H9 (cell line): Measurements from ENCODE around the gene ANKRD23. TPM values are rescaled to one million over a fixed set of nuclear protein-coding genes. Genes with fewer than 3 reads are reported as not detected.
A peak's percentile ranks its signal among the peaks of the same experiment; 100 is the strongest.

ENCODE experiments used
- DNase-seq: peaks from one replicate; pipeline ENCODE4 v3.0.0-alpha.2; 2017
- H2AFZ ChIP-seq: one replicate; pipeline ENCODE4 v1.6.1; 2013; ENCODE audit warnings: mild to moderate bottlenecking, low read length, control low read depth, moderate library complexity
- H2AK5ac ChIP-seq: 2 replicates; pipeline ENCODE4 v1.6.1; 2013; ENCODE audit warnings: low read length, control low read depth, mixed read lengths; ENCODE audit not compliant: insufficient read length
- H2BK120ac ChIP-seq: one replicate; pipeline ENCODE4 v1.6.1; 2013; ENCODE audit warnings: low read depth, mild to moderate bottlenecking, low read length, control low read depth, inconsistent platforms; ENCODE audit not compliant: poor library complexity, severe bottlenecking
- H2BK12ac ChIP-seq: 2 replicates; pipeline ENCODE4 v1.6.1; 2013; ENCODE audit warnings: low read length, control low read depth, mixed read lengths, low read depth; ENCODE audit not compliant: insufficient read length
- H2BK15ac ChIP-seq: 2 replicates; pipeline ENCODE4 v1.6.1; 2013; ENCODE audit warnings: low read depth, low read length, control low read depth
- H2BK20ac ChIP-seq: one replicate; pipeline ENCODE4 v1.6.1; 2013; ENCODE audit warnings: low read depth, mild to moderate bottlenecking, low read length, control low read depth, inconsistent platforms; ENCODE audit not compliant: poor library complexity, severe bottlenecking
- H2BK5ac ChIP-seq: 2 replicates; pipeline ENCODE4 v1.6.1; 2013; ENCODE audit warnings: low read length, control low read depth, mixed read lengths; ENCODE audit not compliant: insufficient read length
- H3K14ac ChIP-seq: 2 replicates; pipeline ENCODE4 v1.6.1; 2013; ENCODE audit warnings: low read length, control low read depth; ENCODE audit not compliant: insufficient read depth
- H3K18ac ChIP-seq: 2 replicates; pipeline ENCODE4 v1.6.1; 2013; ENCODE audit warnings: low read depth, mild to moderate bottlenecking, mixed read lengths, low read length, control low read depth; ENCODE audit not compliant: insufficient read length
- H3K23ac ChIP-seq: 2 replicates; pipeline ENCODE4 v1.6.1; 2013; ENCODE audit warnings: low read length, control low read depth, mixed read lengths, low read depth; ENCODE audit not compliant: insufficient read length
- H3K23me2 ChIP-seq: 2 replicates; pipeline ENCODE4 v1.6.1; 2013; ENCODE audit warnings: low read depth, mild to moderate bottlenecking, mixed read lengths, low read length, control low read depth; ENCODE audit not compliant: insufficient read length, poor library complexity, severe bottlenecking
- H3K27ac ChIP-seq: 2 replicates; pipeline ENCODE4 v1.5.1; 2013; ENCODE audit warnings: low read length, control low read depth, mixed read lengths, low read depth; ENCODE audit not compliant: insufficient read length
- H3K27me3 ChIP-seq: 2 replicates; pipeline ENCODE4 v1.6.1; 2013; ENCODE audit warnings: low read length, control low read depth, inconsistent platforms; ENCODE audit not compliant: insufficient read depth
- H3K4ac ChIP-seq: 2 replicates; pipeline ENCODE4 v1.6.1; 2013; ENCODE audit warnings: low read depth, mild to moderate bottlenecking, control low read depth, inconsistent platforms, low read length, moderate library complexity
- H3K4me1 ChIP-seq: 2 replicates; pipeline ENCODE4 v1.6.1; 2013; ENCODE audit warnings: low read length, control low read depth, inconsistent platforms; ENCODE audit not compliant: insufficient read depth
- H3K4me2 ChIP-seq: 2 replicates; pipeline ENCODE4 v1.6.1; 2013; ENCODE audit warnings: low read length, control low read depth, mixed read lengths; ENCODE audit not compliant: insufficient read length, insufficient read depth
- H3K56ac ChIP-seq: 2 replicates; pipeline ENCODE4 v1.6.1; 2013; ENCODE audit warnings: low read depth, mild to moderate bottlenecking, mixed read lengths, low read length, control low read depth; ENCODE audit not compliant: insufficient read length
- H3K79me1 ChIP-seq: 2 replicates; pipeline ENCODE4 v1.6.1; 2013; ENCODE audit warnings: low read depth, mild to moderate bottlenecking, moderate library complexity, low read length, control low read depth, inconsistent platforms; ENCODE audit not compliant: insufficient read depth, poor library complexity, severe bottlenecking
- H3K79me2 ChIP-seq: 2 replicates; pipeline ENCODE4 v1.6.1; 2013; ENCODE audit warnings: low read length, control low read depth, inconsistent platforms; ENCODE audit not compliant: insufficient read depth
- H3K9ac ChIP-seq: 2 replicates; pipeline ENCODE4 v1.6.1; 2013; ENCODE audit warnings: low read length, control low read depth, mixed read lengths; ENCODE audit not compliant: insufficient read length; ENCODE audit errors: extremely low read depth
- H3K9me3 ChIP-seq: one replicate; pipeline ENCODE4 v1.6.1; 2013; ENCODE audit warnings: low read depth, low read length, inconsistent platforms; ENCODE audit not compliant: control insufficient read depth
- H3T11ph ChIP-seq: one replicate; pipeline ENCODE4 v1.6.1; 2013; ENCODE audit warnings: mild to moderate bottlenecking, low read length, control low read depth, inconsistent platforms
- H4K20me1 ChIP-seq: one replicate; pipeline ENCODE4 v1.6.1; 2013; ENCODE audit not compliant: control insufficient read depth, insufficient read length, insufficient read depth
- H4K5ac ChIP-seq: 2 replicates; pipeline ENCODE4 v1.6.1; 2013; ENCODE audit warnings: low read depth, mild to moderate bottlenecking, mixed read lengths, low read length, control low read depth; ENCODE audit not compliant: insufficient read length
- H4K8ac ChIP-seq: replicated peaks from 2 replicates; pipeline ENCODE4 v1.6.1; 2013; ENCODE audit warnings: low read length, control low read depth, mixed read lengths, low read depth; ENCODE audit not compliant: insufficient read length
- H4K91ac ChIP-seq: 2 replicates; pipeline ENCODE4 v1.6.1; 2013; ENCODE audit warnings: low read depth, mild to moderate bottlenecking, moderate library complexity, mixed read lengths, low read length, control low read depth; ENCODE audit not compliant: insufficient read length
- H3K27ac Mint-ChIP-seq, 3 experiments: 2 replicates in 2 of 3; 3 replicates in 1 of 3; pipeline ENCODE4 v1.8.0; 2020 to 2021; ENCODE audit warnings: mixed read lengths in 3 of 3, mild to moderate bottlenecking in 1 of 3, moderate library complexity in 1 of 3
- H3K27me3 Mint-ChIP-seq: 2 replicates; pipeline ENCODE4 v1.8.0; 2021; ENCODE audit warnings: low read depth, mild to moderate bottlenecking, moderate library complexity, mixed read lengths
- H3K36me3 Mint-ChIP-seq, 3 experiments: 2 replicates in 2 of 3; 3 replicates in 1 of 3; pipeline ENCODE4 v1.8.0; 2020 to 2021; ENCODE audit warnings: low read depth in 3 of 3, mixed read lengths in 3 of 3; ENCODE audit not compliant: insufficient read depth in 1 of 3
- H3K4me1 Mint-ChIP-seq, 2 experiments: 2 replicates each; pipeline ENCODE4 v1.8.0; 2020; ENCODE audit warnings: mixed read lengths in 2 of 2
- H3K4me3 Mint-ChIP-seq, 2 experiments: 2 replicates in 1 of 2; 3 replicates in 1 of 2; pipeline ENCODE4 v1.8.0; 2020 to 2021; ENCODE audit warnings: mild to moderate bottlenecking in 2 of 2, mixed read lengths in 2 of 2, moderate library complexity in 1 of 2
- H3K9me3 Mint-ChIP-seq, 2 experiments: 2 replicates in 1 of 2; 3 replicates in 1 of 2; pipeline ENCODE4 v1.8.0; 2020; ENCODE audit warnings: mild to moderate bottlenecking in 2 of 2, mixed read lengths in 2 of 2, moderate library complexity in 1 of 2
- WGBS: extraction: QIAGEN DNeasy Blood & Tissue Kit; methylation state at CpG from one replicate; pipeline ENCODE4 v1.1.7; 2013; ENCODE audit warnings: missing lambda C conversion rate, low lambda C conversion rate, mixed read lengths; ENCODE audit not compliant: insufficient read length; ENCODE audit errors: extremely low coverage; 5-methylcytosine and 5-hydroxymethylcytosine counted together
- total RNA-seq: library from RNA; stranded (reverse); gene quantifications from 2 replicates; pipeline ENCODE4 v1.2.1, GENCODE V29; 2021
- TF ChIP-seq, protein P1 (sequence below): fragments of 200-600 bp; sonication (generic); conservative IDR thresholded peaks from 3 replicates; pipeline ENCODE4 v1.8.0; 2021; ENCODE audit warnings: antibody characterized with exemption, mild to moderate bottlenecking

The ANKRD23 gene
- total RNA-seq, 1 experiment from 2014 or later: 2.4 TPM

GRCh38 chr2:96859681-96860064 lies 15.9 kb upstream of the ANKRD23 start:
- Histone ChIP-seq H2AFZ (no peak overlapping the region), H2BK20ac (no peak overlapping the region), H4K8ac (no peak overlapping the region), H2BK120ac (no peak overlapping the region), H3K27me3 (no peaks in the 10 kb centered on the region), H3K9ac (no peak overlapping the region), H4K20me1 (peaks cover 2% of the 10 kb centered on the region), H4K5ac (no peak overlapping the region), H3K14ac (no peak overlapping the region), H2AK5ac (no peak overlapping the region), H3K23ac (no peak overlapping the region), H3K27ac (no peak overlapping the region), H3K23me2 (peaks cover 6% of the 10 kb centered on the region), H4K91ac (no peak overlapping the region), H3K79me2 (peaks cover 2% of the 10 kb centered on the region; the same call in 1 of the 2 replicates), H3K4me1 (no peaks in the 10 kb centered on the region; the same call in 1 of the 2 replicates), H3K4ac (no peak overlapping the region), H3K4me2 (no peak overlapping the region), H3K56ac (no peak overlapping the region), H2BK15ac (no peak overlapping the region), H3T11ph (no peak overlapping the region), H3K18ac (no peak overlapping the region), H3K79me1 (no peaks in the 10 kb centered on the region), H2BK12ac (no peak overlapping the region), H3K9me3 (no peaks in the 10 kb centered on the region), H2BK5ac (no peak overlapping the region)
- TF ChIP-seq, protein P1, sequence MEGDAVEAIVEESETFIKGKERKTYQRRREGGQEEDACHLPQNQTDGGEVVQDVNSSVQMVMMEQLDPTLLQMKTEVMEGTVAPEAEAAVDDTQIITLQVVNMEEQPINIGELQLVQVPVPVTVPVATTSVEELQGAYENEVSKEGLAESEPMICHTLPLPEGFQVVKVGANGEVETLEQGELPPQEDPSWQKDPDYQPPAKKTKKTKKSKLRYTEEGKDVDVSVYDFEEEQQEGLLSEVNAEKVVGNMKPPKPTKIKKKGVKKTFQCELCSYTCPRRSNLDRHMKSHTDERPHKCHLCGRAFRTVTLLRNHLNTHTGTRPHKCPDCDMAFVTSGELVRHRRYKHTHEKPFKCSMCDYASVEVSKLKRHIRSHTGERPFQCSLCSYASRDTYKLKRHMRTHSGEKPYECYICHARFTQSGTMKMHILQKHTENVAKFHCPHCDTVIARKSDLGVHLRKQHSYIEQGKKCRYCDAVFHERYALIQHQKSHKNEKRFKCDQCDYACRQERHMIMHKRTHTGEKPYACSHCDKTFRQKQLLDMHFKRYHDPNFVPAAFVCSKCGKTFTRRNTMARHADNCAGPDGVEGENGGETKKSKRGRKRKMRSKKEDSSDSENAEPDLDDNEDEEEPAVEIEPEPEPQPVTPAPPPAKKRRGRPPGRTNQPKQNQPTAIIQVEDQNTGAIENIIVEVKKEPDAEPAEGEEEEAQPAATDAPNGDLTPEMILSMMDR: no peak
- H3K36me3 Mint-ChIP-seq: peaks cover 20 to 49% (median 40%) of the 10 kb centered on the region in 3 experiments
- no peaks in the 10 kb centered on the region; the same call in 1 of the 2 replicates for H3K27me3 Mint-ChIP-seq
- H3K27ac Mint-ChIP-seq: no peak overlapping the region; a peak in 1 of 7 replicates
- no peak for DNase-seq
- peaks cover 22 to 24% of the 10 kb centered on the region in 2 experiments for H3K4me1 Mint-ChIP-seq
- H3K9me3 Mint-ChIP-seq: no peaks in the 10 kb centered on the region
- 100% methylated on average over 3 of the region's 4 CpGs for WGBS
- H3K4me3 Mint-ChIP-seq: peak overlapping the region in 1 of 2 experiments; percentile 80; a peak in 2 of 5 replicates
